GM03348 (cell line): ENCODE results near the gene ABCC5.
"Not testable (repeated sequence)": the region's sequence is repeated elsewhere in the genome, so short reads cannot be mapped to it uniquely, and the experiment has no call there.

Experiments used
- DNase-seq: peaks from one replicate; pipeline ENCODE4 v3.0.0; 2012; ENCODE audit warnings: low spot score

Gene ABCC5

DNA sequence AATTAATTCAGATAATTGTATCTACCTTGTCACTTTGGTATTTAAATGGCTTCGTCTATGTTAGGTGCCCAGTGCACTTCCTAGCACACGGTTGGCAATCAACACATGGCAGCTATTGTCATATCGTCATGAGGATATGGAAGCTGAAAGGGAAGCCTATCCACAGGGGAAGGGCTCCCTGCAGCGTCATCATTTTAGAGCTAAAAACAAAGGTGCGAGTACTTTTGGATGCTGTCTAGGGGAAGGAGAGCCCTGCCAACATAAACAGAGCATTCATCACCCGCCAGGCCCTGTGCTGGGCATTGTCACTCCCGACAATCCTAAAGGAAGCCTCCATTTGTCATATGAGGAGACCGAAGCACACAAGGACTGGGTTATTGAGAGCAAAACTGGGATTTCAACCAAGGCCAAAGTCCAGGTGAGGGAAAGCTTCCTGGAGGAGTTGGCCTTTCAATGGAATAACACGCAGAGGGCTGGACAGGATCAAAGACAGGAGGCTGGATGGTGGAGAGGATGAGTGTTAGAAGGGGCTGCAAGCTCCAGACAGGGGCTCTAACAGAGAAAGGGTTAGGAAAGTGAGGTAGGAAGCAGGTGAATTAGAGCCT lies 125.0 kb downstream of the ABCC5 start:
- no peak for DNase-seq

DNA sequence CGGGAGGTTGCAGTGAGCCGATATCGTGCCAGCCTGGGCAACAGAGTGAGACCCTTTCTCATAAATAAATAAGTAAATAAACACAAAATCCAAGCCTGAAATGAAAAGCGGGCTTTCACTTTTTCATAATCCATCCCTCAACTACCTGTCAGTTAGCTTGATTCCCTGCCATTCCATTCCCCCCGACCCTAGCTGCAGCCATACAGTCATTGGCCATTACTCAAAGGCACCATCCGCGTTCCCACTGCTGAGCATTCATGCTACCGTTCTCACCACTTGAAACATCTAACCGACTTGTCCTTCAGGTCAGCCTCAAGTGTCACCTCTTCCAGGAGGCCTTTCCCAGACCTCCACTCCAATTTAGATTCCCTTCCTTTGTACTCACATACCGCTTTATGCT lies 131.9 kb downstream of the ABCC5 start:
- no peak for DNase-seq

DNA sequence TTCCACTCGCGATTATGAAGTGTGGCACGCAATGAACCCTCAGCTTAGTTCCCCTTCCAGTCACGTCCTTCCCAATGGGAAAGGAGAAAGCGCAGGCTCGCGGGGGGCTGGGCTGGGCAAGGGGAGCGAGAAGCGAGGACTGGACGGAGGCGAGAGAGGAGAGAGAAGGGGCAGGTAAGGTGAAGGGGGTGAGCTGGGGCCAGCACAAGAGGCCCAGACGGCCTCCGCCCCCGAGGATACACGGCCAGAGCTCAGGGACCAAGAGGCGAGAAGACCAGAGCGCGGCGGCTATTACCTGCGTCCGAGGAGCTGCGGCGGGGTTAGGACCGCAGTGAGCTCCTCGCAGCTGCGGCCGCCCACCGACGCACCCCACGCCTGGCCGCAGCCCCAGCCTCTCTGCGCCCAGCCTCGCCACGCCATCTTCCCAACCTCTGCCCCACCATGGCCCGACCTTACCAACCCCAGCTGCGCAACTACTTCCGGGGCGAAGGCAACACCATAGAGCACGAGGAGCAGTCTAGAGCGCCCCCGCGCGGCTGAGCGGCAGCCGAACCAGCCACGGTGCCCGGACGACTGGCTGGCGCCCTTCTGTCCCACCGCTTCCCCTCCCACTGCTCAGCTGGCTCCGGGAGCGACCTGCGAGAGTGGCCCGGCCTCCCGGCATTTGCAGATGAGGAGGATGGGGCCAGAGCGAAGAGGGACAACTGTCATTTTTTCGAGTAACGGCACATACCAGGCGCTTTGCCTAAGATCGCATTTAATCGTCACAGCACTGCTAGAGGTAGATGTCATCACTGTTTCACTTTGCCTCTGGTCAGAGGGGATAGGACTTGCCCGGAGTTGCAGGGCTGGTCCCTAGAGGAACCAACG lies 133.0 kb downstream of the ABCC5 start, which contains the start of gene PARL:
Gene PARL, minus strand, starts transcription at position 454 of the 870 bp plus-strand sequence. Its CDS starts 34 bp downstream, at position 420.
- DNase-seq, result peak; percentile 97

DNA sequence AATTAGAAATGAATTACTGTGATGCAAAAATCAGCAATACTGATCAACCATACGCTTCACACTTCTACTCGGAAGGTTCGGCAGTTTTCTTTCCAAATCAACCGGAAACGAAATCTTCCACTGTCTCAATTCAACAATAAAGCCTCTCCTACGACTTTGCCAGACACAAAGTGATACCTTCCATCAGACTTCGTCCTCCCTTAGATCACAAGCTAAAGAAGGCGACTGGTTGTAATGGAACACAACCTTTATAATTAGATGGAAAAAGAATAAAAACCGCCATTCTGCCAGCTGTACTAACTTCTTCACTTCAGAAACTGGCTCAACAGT lies 133.6 kb downstream of the ABCC5 start:
- DNase-seq, result no peak

DNA sequence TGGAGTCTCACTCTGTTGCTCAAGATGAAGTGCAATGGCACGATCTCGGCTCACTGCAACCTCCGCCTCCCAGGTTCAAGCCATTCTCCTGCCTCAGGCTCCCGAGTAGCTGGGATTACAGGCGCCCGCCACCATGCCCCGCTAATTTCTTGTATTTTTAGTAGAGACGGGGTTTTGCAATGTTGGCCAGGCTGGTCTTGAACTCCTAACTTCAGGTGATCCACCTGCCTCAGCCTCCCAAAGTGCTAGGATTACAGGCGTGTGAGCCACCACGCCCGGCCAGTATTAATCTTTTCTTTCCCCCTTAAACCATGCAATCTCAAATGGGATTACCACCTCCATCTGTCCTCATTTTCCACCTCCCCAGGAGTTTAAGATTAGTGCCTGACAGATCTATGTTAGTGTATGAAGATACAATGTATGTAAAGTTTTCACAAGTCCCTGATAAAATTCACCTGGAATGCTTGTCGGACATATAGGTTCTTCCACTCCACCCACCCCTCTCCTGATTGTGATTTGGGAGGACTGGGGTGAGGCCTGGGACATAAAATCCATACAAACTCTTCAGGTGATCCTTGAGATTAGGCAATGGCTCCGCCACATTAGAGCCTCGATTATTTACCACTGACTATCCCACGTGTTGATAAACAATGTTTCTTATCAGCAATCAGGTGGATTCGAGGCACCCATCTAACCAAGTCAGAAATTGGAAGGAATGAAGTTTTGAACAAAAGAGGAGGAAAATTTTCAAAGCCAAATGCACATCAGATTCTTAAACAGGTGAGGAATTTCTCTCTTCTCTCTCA lies 134.2 kb downstream of the ABCC5 start:
- DNase-seq, result no peak

DNA sequence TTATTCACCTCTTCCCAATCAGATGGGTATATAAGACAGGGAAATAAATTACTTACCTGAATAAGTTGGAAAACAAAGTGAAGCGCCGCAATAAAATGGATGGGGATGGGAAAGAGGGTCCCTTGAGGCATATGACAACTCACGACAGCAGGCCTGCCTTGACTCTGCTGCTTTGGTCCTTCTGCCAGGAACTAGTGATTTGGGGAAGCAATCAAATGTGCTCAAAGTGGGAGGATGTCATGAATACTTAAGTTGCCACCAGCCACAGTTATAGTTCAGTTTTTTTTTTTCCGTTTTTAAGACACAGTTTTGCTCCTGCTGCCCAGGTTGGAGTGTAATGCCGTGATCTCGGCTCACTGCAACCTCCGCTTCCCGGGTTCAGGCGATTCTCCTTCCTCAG lies 137.6 kb downstream of the ABCC5 start:
- DNase-seq, result no peak

DNA sequence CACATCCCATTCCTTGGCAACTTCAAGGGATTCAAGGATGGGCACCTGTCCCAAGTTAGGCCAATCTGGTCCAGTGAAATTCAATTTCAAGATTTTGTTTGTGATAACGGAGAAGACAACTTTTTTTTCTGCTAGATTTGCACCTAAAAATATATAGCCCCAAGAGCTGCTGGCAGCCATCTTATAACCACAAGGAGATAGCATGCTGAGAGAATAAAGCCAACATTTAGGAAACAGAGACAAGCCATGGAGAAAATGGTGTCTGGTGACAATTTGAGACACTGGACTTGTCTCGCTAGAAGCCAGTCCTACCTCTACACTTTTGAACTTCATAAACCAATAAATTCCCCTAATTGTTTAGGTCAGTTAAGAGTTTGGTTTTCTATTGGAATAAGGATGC lies 138.4 kb downstream of the ABCC5 start:
- DNase-seq, result no peak

DNA sequence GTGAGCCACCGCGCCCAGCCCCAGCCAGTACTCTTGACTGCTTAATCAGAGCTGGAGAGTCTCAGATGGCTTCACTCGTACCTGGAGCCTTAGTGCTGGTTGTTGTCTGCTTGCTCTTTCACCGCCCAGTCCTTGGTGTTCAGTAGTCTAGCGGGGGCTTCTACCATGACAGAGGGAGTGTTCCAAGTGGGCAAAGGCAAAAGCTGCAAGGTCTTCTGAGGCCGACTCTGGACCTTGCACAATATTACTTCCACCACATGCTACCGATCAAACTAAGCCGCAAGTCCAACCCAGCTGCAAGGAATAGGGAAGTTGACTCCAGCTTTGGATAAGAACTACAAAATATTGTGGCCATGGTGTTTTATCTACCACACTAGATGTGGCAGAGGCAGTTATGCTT lies 139.6 kb downstream of the ABCC5 start:
- DNase-seq, result no peak

DNA sequence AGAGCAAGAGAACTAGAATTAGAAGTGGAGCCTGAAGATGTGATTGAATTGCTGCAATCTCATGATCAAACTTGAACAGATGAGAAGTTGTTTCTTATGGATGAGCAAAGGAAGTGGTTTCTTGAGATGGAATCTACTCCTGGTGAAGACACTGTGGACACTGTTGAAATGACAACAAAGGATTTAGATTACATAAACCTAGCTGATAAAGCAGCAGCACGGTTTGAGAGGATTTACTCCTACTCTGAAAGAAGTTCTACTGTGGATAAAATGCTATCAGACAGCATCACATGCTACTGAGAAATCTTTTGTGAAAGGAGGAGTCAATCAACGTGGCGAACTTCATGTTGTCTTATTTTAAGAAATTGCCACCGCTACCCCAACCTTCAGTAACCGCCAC lies 140.5 kb downstream of the ABCC5 start:
- DNase-seq, result not testable (repeated sequence)

DNA sequence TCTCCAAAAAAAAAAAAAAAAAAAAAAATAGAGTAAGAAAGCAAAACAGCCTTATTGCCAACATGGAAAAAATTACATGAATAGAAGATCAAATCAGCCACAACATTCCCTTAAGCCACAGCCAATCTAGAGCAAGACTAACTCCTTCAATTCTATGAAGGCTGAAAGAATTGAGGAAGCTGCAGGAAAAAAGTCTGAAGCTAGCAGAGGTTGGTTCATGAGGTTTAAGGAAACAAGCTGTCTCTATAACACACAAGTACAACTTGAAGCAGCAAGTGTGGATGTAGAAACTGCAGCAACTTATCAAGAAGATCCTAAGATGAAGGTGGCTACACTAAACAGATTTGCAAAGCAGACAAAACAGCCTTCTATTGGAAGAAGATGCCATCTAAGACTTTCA lies 142.3 kb downstream of the ABCC5 start:
- no peak for DNase-seq

DNA sequence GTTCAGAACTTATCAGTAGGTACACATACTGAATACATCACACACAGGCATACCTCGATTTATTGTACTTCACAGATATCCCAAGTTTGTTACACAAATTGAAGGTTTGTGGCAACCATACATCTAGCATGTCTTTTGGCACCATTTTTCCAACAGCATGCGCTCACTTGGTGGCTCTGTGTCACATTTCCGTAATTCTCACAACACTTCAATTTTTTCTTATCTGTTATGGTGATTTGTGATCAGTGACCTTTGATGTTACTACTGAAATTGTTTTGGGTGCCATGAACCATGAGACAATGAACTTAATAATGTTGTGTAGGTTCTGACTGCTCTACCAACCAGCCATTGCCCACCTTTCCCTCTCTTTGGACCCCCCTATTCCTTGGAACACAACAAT lies 143.8 kb downstream of the ABCC5 start:
- no peak for DNase-seq

DNA sequence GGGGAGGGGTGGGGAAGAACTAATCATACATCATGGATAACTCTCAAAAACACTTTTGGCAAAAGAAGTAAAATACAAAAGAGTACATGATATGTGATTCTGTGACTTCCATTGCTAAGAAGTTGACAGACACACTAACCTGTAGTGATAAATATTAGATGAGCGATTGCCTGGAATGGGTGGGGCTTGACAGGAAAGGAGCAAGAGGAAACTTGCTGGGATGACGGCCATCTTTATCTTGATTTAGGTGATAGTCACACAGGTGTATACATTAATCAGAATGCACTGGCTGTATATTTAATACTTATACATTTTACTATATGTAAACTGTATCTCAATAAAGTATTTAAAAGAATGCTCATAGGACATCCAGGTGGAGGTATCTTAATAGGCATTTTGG lies 146.1 kb downstream of the ABCC5 start:
- no peak for DNase-seq

DNA sequence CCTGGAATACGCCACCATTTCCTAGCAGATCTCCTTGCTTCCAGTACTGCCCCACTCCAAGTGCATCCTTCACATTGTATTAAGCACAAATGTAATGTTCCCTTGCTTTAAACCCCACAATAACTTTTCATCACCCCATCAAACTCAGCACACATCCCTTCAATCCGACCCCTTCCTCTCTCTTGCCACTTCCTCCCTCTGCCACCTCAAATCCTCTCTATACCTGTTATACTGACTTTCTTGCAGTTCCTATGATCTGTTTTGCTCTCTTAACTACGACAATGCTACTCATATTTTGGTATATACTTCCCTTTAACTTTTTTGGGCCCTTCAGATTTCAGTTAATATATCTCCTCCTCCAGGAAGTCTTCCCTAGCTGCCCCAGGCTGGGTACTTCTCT lies 147.1 kb downstream of the ABCC5 start:
- no peak for DNase-seq
